ENCODE results near the gene KCNN4.

DNA sequence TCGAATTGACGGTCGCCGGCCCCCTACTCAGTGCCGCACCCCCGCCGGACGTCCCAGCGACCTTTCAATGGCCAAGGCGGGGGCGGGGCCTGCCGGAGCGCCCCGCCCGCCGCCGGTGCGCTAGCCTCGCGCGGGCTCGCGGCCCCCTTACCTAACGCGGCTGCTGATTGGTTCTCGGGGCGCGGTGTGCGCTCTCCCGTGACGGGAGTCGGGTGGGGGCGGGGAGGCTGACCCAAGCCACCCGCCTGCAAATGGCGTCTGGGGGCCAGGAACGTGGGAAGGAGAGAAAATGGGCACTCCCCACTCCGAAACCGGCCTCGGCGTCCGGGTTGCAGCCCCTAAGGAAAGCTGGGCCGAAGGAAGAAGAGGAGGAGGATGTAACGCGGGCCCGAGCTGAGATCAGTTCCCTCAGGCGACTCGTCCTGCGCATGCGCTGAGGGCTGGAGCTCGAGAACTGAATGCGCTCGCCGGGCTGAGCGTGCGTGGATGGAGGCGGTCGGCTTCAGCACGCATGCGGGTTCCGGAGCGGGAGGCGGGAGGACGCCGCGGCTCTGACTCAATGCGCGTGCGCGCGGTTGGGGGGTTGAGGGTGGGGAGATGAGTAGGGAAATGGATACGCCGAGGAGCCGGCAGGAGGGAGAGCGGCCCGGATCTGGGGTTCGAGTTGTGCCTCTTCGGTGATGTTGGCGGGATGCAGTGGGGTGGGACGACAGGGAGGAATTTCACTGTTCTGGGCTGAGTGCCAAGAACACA, 26.1 kb downstream of the KCNN4 start, which contains the start of gene SMG9:
- TF ChIP-seq CTCF (conservative IDR thresholded peaks at IDR 0.05; ENCODE audit: low read depth, low read length) (no peak), EZH2 (IDR thresholded peaks at IDR 0.05; ENCODE audit: borderline replicate concordance, low read depth, low read length, poor library complexity, severe bottlenecking) (no peak)

Data from A673 (cell line).